GM23338 (cell line): ENCODE data around the gene MFAP4. TPM values are rescaled to one million over a fixed set of nuclear protein-coding genes. Genes with fewer than 3 reads are reported as not detected.

Experiments
- JUNB ChIP-seq: IDR thresholded peaks from one replicate; pipeline ENCODE4 v1.6.1; 2016; ENCODE audit warnings: antibody characterized with exemption; ENCODE audit not compliant: unreplicated experiment
- REST ChIP-seq: IDR thresholded peaks from one replicate; pipeline ENCODE4 v1.6.1; 2018; ENCODE audit warnings: antibody characterized with exemption; ENCODE audit not compliant: unreplicated experiment
- ZNF331 ChIP-seq: fragments of 250-450 bp; sonication (Bioruptor Pico); IDR thresholded peaks from 2 replicates; pipeline ENCODE4 v1.5.0; 2020; ENCODE audit warnings: low read depth, mild to moderate bottlenecking, moderate library complexity
- ZNF462 ChIP-seq: fragments of 250-450 bp; sonication (Bioruptor Pico); IDR thresholded peaks from 2 replicates; pipeline ENCODE4 v1.5.0; 2020; ENCODE audit warnings: mild to moderate bottlenecking, moderate library complexity
- polyA plus RNA-seq: library from polyadenylated mRNA; unstranded; fragments of >200 nt; fragmentation: Nextera tagmentation; extraction: Ambion mirVana; gene quantifications from 2 replicates; pipeline ENCODE4 v1.2.1, GENCODE V29; 2016
- total RNA-seq: library from RNA; depleted of rRNA; stranded (reverse); fragments of >200 nt; shearing (Covaris generic); gene quantifications from 2 replicates; pipeline ENCODE4 v1.2.3, GENCODE V29; 2014

Gene MFAP4
- total and polyA plus RNA-seq, 2 experiments from 2014 or later: 7.7 to 9.7 TPM

- no peak for TF ChIP-seq ZNF462 (CRISPR knock-in tag)
- no peak for TF ChIP-seq ZNF331 (CRISPR knock-in tag)
- TF ChIP-seq REST: no peak
- no peak for TF ChIP-seq JUNB
Measured at GRCh38 chr17:19401321-19402010, 14.5 kb upstream of the MFAP4 start (continued).
